SK-N-SH (cell line): ENCODE results near the gene CHMP6. TPM values are rescaled to one million over a fixed set of nuclear protein-coding genes. Genes with fewer than 3 reads are reported as not detected.
A peak's percentile ranks its signal among the peaks of the same experiment; 100 is the strongest.

Experiments used
- CTCF ChIA-PET: fragments of 300-600, 350-600 bp; formaldehyde crosslinking; extraction: SDS; loops from one replicate; lab custom pipeline; 2021; lab: Yijun Ruan, JAX
- POLR2A ChIA-PET: fragments of 350-600 bp; sonication (Branson Sonifier 250); formaldehyde crosslinking; extraction: SDS; loops from one replicate; lab custom pipeline; 2020; ENCODE audit warnings: antibody characterized with exemption, inconsistent platforms; lab: Yijun Ruan, JAX
- DNase-seq: peaks from one replicate; pipeline ENCODE4 v3.0.0; 2012
- H2AFZ ChIP-seq: fragments of 200-600 bp; sonication (generic); 2 replicates; pipeline ENCODE4 v1.8.1; 2016; ENCODE audit warnings: antibody characterized with exemption, mild to moderate bottlenecking, low read depth
- H3F3A ChIP-seq: fragments of 200-600 bp; sonication (generic); replicated peaks from 2 replicates; pipeline ENCODE3; 2016; ENCODE audit warnings: antibody characterized with exemption, mild to moderate bottlenecking; ENCODE audit not compliant: insufficient read depth
- H3K27ac ChIP-seq, 2 experiments: fragments of 200-500 bp in 1 of 2; fragments of 200-600 bp in 1 of 2; sonication (Bioruptor generic) in 1 of 2; sonication (generic), shearing (Covaris generic) in 1 of 2; 2 replicates each; pipeline versions ENCODE4 v1.5.1 to v1.6.1; 2014 to 2016; ENCODE audit warnings: low read depth in 2 of 2, inconsistent platforms in 1 of 2, low read length in 1 of 2, mild to moderate bottlenecking in 1 of 2, mixed read lengths in 1 of 2
- H3K27me3 ChIP-seq: fragments of 200-600 bp; sonication (generic), shearing (Covaris generic); 2 replicates; pipeline ENCODE4 v1.6.1; 2016; ENCODE audit warnings: mixed run types; ENCODE audit not compliant: insufficient read depth
- H3K36me3 ChIP-seq, 2 experiments: fragments of 200-500 bp in 1 of 2; fragments of 200-600 bp in 1 of 2; sonication (Bioruptor generic) in 1 of 2; sonication (generic) in 1 of 2; replicated peaks in 1 of 2; 2 replicates each; pipeline versions ENCODE3 to v1.5.1; 2014 to 2016; ENCODE audit warnings: low read length in 1 of 2, mild to moderate bottlenecking in 1 of 2; ENCODE audit not compliant: insufficient read depth in 2 of 2, control insufficient read depth in 1 of 2
- H3K4me1 ChIP-seq, 2 experiments: fragments of 200-500 bp in 1 of 2; fragments of 200-600 bp in 1 of 2; sonication (Bioruptor generic) in 1 of 2; sonication (generic), shearing (Covaris generic) in 1 of 2; 2 replicates each; pipeline versions ENCODE4 v1.5.1 to v1.6.1; 2014 to 2016; ENCODE audit warnings: low read depth in 1 of 2, low read length in 1 of 2, mixed run types in 1 of 2; ENCODE audit not compliant: insufficient read depth in 2 of 2, control insufficient read depth in 1 of 2
- H3K4me2 ChIP-seq: fragments of 200-600 bp; sonication (generic), shearing (Covaris generic); 2 replicates; pipeline ENCODE4 v1.6.1; 2017; ENCODE audit warnings: mixed run types
- H3K4me3 ChIP-seq, 2 experiments: fragments of 200-500 bp in 1 of 2; fragments of 200-600 bp in 1 of 2; sonication (Bioruptor generic) in 1 of 2; sonication (generic), shearing (Covaris generic) in 1 of 2; 2 replicates each; pipeline versions ENCODE4 v1.5.1 to v1.8.1; 2014 to 2016; ENCODE audit warnings: low read depth in 2 of 2, inconsistent platforms in 1 of 2, low read length in 1 of 2, mild to moderate bottlenecking in 1 of 2, mixed read lengths in 1 of 2, moderate library complexity in 1 of 2
- H3K79me2 ChIP-seq: fragments of 200-600 bp; sonication (generic); 2 replicates; pipeline ENCODE4 v1.8.1; 2017; ENCODE audit warnings: mild to moderate bottlenecking; ENCODE audit not compliant: insufficient read depth
- H3K9ac ChIP-seq: fragments of 200-600 bp; sonication (generic); 2 replicates; pipeline ENCODE4 v1.6.1; 2017; ENCODE audit warnings: mixed run types
- H3K9me2 ChIP-seq: fragments of 200-600 bp; sonication (generic); 2 replicates; pipeline ENCODE4 v1.6.1; 2017; ENCODE audit warnings: mixed run types
- H3K9me3 ChIP-seq: fragments of 200-600 bp; sonication (generic); 2 replicates; pipeline ENCODE4 v1.6.1; 2017; ENCODE audit warnings: mixed run types, mild to moderate bottlenecking, moderate library complexity
- H4K20me1 ChIP-seq: fragments of 200-600 bp; sonication (generic); 2 replicates; pipeline ENCODE4 v1.6.1; 2017; ENCODE audit warnings: mild to moderate bottlenecking, mixed run types; ENCODE audit not compliant: insufficient read depth
- CHD2 ChIP-seq: fragments of 150-350 bp; IDR thresholded peaks from 2 replicates; pipeline ENCODE4 v1.6.1; 2018; ENCODE audit warnings: low read length; ENCODE audit not compliant: partially characterized antibody
- EP300 ChIP-seq, 2 experiments: IDR thresholded peaks; 2 replicates each; pipeline versions ENCODE4 v1.4.0 to v1.6.1; 2012; ENCODE audit warnings: borderline replicate concordance in 1 of 2, low read depth in 1 of 2, low read length in 1 of 2
- EZH2phosphoT487 ChIP-seq: fragments of 200-600 bp; sonication (generic); IDR thresholded peaks from 2 replicates; pipeline ENCODE4 v1.6.1; 2017; ENCODE audit warnings: low read depth, mixed run types, mild to moderate bottlenecking, antibody characterized with exemption, moderate library complexity, borderline replicate concordance
- FOSL2 ChIP-seq: IDR thresholded peaks from 2 replicates; pipeline ENCODE4 v1.4.0; 2012; ENCODE audit warnings: low read depth, mild to moderate bottlenecking, moderate library complexity, borderline replicate concordance
- FOXJ3 ChIP-seq: sonication (generic); formaldehyde crosslinking; IDR thresholded peaks from 2 replicates; pipeline ENCODE4 v1.5.1; 2020; ENCODE audit warnings: mild to moderate bottlenecking, missing genetic modification reagents
- MXI1 ChIP-seq: IDR thresholded peaks from 2 replicates; pipeline ENCODE4 v1.6.1; 2012; ENCODE audit warnings: mild to moderate bottlenecking, low read depth, low read length, improper control_type of control experiment
- RAD21 ChIP-seq: IDR thresholded peaks from 2 replicates; pipeline ENCODE4 v1.6.1; 2012; ENCODE audit warnings: mild to moderate bottlenecking, low read length
- RFX5 ChIP-seq: IDR thresholded peaks from 2 replicates; pipeline ENCODE4 v1.6.1; 2012; ENCODE audit warnings: mild to moderate bottlenecking, improper control_type of control experiment, low read length
- TAF1 ChIP-seq: IDR thresholded peaks from 2 replicates; pipeline ENCODE4 v1.6.1; 2012; ENCODE audit warnings: low read depth, mild to moderate bottlenecking, low read length, moderate library complexity, borderline replicate concordance
- TEAD4 ChIP-seq: IDR thresholded peaks from 2 replicates; pipeline ENCODE4 v1.4.0; 2012; ENCODE audit warnings: mild to moderate bottlenecking, borderline replicate concordance; ENCODE audit not compliant: insufficient read depth
- USF1 ChIP-seq: IDR thresholded peaks from 2 replicates; pipeline ENCODE4 v1.4.0; 2012; ENCODE audit warnings: low read depth, borderline replicate concordance
- WGBS: methylation state at CpG from one replicate; pipeline ENCODE4 v1.1.6; 2017; ENCODE audit warnings: low lambda C conversion rate; 5-methylcytosine and 5-hydroxymethylcytosine counted together
- polyA plus RNA-seq, 3 experiments: library from polyadenylated mRNA; depleted of rRNA; stranded (reverse); fragments of >200 nt; gene quantifications; 2 replicates each; pipeline ENCODE4 v1.2.3, GENCODE V29; 2012
- TF ChIP-seq, protein P1 (sequence below): fragments of 150-350 bp; IDR thresholded peaks from 2 replicates; pipeline ENCODE4 v1.6.1; 2017; ENCODE audit warnings: antibody characterized with exemption, low read length, low read depth, borderline replicate concordance

CHMP6 gene
- polyA plus RNA-seq, 1 of the 3 experiments (the other 2 are of a cell fraction), result 44.1 TPM

DNA sequence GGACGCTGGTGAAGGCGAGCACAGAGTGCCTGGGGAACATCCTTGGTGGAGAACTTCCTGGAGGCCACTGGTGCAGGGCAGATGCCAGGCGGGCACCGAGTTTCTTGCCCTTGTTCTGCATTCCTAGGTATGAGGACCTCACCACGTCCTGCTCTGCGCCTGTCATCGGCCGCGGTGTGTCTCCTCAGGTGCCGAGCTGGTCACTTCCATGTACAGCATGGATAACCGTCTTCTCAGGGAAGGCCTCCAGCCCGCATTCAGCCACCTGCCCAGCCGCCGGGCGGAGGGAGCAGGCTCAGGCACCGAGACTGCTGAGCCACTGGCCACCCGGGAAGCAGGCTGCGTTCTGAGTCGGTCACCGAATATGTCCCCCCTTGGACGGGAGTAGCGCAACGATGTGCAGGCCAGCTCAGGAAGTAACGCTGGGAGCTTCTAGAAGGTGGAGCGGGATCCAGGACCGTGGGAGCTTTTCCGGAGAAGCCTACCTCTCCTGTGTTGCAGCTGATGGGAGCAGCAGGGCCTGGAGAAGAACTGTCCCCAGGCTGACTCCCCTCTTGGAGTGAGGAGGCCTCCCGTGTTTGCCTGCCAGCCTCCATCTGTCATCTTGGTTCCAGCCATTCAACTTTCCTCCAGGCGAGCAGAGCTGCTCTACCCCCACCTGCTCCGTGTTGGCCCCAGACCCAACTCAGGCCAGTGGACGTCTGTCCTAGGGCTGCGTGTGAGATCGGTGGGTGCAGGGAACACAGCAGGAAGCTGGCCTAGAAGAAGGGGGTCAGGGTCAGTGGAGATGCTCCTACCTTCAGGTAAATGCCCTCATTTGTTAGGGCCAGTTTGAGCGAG is 41.2 kb downstream of the CHMP6 start (continued):
- TF ChIP-seq USF1, result no peak
- no peak for TF ChIP-seq RFX5
- no peak for TF ChIP-seq CHD2
- TF ChIP-seq EZH2phosphoT487, result no peak
- no peak for TF ChIP-seq MXI1
- TF ChIP-seq, all 33 proteins: peak for 0

DNA sequence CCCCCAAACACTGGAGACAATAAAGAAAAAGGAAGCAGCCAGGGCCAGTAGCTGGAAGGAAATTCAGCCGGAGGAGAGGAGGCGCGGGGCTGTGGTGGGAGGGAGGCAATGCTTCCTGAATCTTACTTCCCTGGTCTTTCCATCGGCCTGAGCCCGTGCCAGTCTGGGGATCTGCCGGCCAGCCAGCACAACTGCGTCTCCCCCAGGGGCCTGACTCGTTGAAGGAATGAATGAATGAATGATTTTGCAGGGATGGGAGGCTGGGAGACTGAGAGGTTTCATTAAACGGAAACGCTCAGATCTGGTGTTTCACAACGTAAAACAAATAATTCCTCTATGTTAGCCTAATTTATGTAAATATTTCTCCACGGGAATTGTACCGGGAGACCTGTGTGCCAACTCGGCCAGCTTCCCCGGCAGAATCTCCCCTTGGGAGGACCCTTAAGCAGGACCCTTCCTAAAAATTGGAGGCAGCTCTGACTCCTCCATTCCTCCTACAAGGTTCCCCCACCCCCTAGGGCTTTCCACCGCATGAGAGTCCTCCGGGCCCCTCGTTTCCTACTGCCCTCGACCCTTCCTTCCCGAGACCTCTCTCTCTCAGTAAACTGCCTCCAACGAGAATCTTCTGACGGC is 42.0 kb downstream of the CHMP6 start:
- H3F3A ChIP-seq, result peaks cover 9% of the 10 kb centered on the region

More for the DNA sequence above, 42.0 kb downstream of the CHMP6 start:
- H3K27me3 ChIP-seq, result no peaks in the 10 kb centered on the region
- H3K9me2 ChIP-seq, result no peaks in the 10 kb centered on the region
- WGBS, result 83% methylated on average over 22 of the region's 22 CpGs
- H3K4me3 ChIP-seq, result peak overlapping the region; percentile 83 to 94
- H3K9ac ChIP-seq, result peak overlapping the region; percentile 68; the same call in 1 of the 2 replicates
- peaks cover 19% of the 10 kb centered on the region for H3K79me2 ChIP-seq
- ChIA-PET CTCF (interaction anchor here (1.1 to 19.0 kb wide), 7 partner anchors 9 to 66 kb away, joined by 3 to 668 read pairs (median 4); no protein-coding TSS in a partner anchor), POLR2A (interaction anchor here (1.1 kb wide), 1 partner anchor 11 kb away, joined by 3 read pairs; no protein-coding TSS in a partner anchor)
- DNase-seq, result no peak
- TF ChIP-seq USF1, result no peak
- TF ChIP-seq, protein P1, sequence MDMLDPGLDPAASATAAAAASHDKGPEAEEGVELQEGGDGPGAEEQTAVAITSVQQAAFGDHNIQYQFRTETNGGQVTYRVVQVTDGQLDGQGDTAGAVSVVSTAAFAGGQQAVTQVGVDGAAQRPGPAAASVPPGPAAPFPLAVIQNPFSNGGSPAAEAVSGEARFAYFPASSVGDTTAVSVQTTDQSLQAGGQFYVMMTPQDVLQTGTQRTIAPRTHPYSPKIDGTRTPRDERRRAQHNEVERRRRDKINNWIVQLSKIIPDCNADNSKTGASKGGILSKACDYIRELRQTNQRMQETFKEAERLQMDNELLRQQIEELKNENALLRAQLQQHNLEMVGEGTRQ, result no peak
- no peak for TF ChIP-seq MXI1
- TF ChIP-seq FOXJ3, result no peak
- no peak for TF ChIP-seq EP300 (IDR thresholded peaks at IDR 0.05; ENCODE audit: borderline replicate concordance in 1 of 2, low read depth in 1 of 2, low read length in 1 of 2)
- TF ChIP-seq TAF1, result no peak
- TF ChIP-seq FOSL2, result no peak
- TF ChIP-seq TEAD4, result no peak
- no peak for TF ChIP-seq RFX5
- TF ChIP-seq CHD2, result no peak
- TF ChIP-seq RAD21, result no peak
- H3K9me3 ChIP-seq, result no peaks in the 10 kb centered on the region
- H2AFZ ChIP-seq, result no peak overlapping the region
- peaks cover 25% of the 10 kb centered on the region for H4K20me1 ChIP-seq
- H3K4me2 ChIP-seq, result peak overlapping the region; percentile 83
- H3K36me3 ChIP-seq, result peaks cover 0 to 10% of the 10 kb centered on the region in 2 experiments
- H3K27ac ChIP-seq, result no peak overlapping the region
- peaks cover 0 to 39% of the 10 kb centered on the region in 2 experiments; a peak in 2 of 4 replicates for H3K4me1 ChIP-seq
